ENCODE measurements around the gene B3GNT3.

- TF ChIP-seq TAF1 (IDR thresholded peaks at IDR 0.05; ENCODE audit: control insufficient read depth, extremely low read depth, insufficient read depth, low read length, severe bottlenecking) = no peak
- TF ChIP-seq TCF3 (CRISPR knock-in tag; IDR thresholded peaks at IDR 0.05) = no peak
- TF ChIP-seq RBFOX2 (IDR thresholded peaks at IDR 0.05; ENCODE audit: low read depth, low read length) = no peak
- TF ChIP-seq CTCF (IDR thresholded peaks at IDR 0.05 in 2 of 3, conservative IDR thresholded peaks at IDR 0.05 in 1 of 3; ENCODE audit: insufficient read depth in 2 of 3, low read depth in 1 of 3, low read length in 3 of 3) = no peak
- no peak for TF ChIP-seq MXI1 (IDR thresholded peaks at IDR 0.05; ENCODE audit: low read depth, low read length)
- TF ChIP-seq NR2C2 (CRISPR knock-in tag; IDR thresholded peaks at IDR 0.05) = no peak
- no peak for TF ChIP-seq NR2C2 (tag; IDR thresholded peaks at IDR 0.05)
- no peak for TF ChIP-seq MBD2 (IDR thresholded peaks at IDR 0.05; ENCODE audit: borderline replicate concordance, low read depth)
- TF ChIP-seq POLR2AphosphoS5 (IDR thresholded peaks at IDR 0.05; ENCODE audit: control insufficient read depth, insufficient read depth, low read depth, low read length) = no peak
- TF ChIP-seq POLR2A (conservative IDR thresholded peaks at IDR 0.05) = no peak
- no peak for TF ChIP-seq MAFK (IDR thresholded peaks at IDR 0.05; ENCODE audit: low read length)
- TF ChIP-seq NCOA1 (IDR thresholded peaks at IDR 0.05; ENCODE audit: low read depth) = no peak
- TF ChIP-seq RHOXF2B (CRISPR knock-in tag; conservative IDR thresholded peaks at IDR 0.05) = no peak
Measured at GRCh38 chr19:17807731-17808316, 12.9 kb downstream of the B3GNT3 start.

Data from K562 (cell line).